ENCODE measurements around the gene SPATA13. TPM values are rescaled to one million over a fixed set of nuclear protein-coding genes. Genes with fewer than 3 reads are reported as not detected.
A peak's percentile ranks its signal among the peaks of the same experiment; 100 is the strongest.
"Not testable (repeated sequence)": the region's sequence is repeated elsewhere in the genome, so short reads cannot be mapped to it uniquely, and the experiment has no call there.

Gene SPATA13
- total RNA-seq, 1 experiment from 2014 or later: 2.9 TPM

DNA sequence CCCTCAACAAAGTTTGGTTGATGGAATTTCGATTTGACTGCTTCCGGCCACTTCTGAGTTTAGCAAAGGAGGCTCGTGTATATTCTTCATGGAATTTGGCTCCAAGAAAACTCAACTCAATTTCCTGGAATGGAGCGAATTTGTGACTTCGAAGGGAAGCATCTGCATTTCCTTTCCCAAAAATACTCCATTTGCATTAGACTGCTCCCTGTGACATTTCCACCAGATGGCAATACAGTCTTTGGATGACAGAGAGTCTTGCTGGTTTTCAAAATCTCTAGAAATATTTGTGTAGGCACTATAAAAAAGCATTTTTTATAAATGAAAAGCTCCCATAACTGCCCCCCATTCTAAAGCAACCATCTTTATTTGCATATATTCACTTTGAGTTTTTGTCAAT lies 152.9 kb downstream of the SPATA13 start:
- no peak for DNase-seq (ENCODE audit: low read depth)

- DNase-seq (ENCODE audit: low read depth): not testable (repeated sequence)
These were observed 157.3 kb downstream of the SPATA13 start for GRCh38 chr13:24317835-24318234.

DNA sequence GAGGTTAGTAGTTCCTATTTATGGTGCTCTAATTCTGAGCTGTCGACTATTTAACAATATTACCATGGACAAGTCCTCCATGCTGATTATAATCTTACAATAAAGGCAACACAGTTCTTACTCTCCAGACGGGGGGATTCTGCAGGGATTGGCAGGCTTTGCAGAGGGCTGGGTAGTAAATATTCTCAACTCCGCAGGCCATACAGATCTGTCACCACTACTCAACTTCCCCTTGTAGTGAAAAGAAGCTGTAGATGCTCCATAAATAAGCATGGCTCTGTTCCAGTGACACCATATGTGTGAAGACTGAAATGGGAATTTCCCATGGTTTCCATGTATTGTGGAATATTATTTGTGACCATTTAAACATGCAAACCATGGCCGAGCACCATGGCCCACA lies 158.4 kb downstream of the SPATA13 start:
- not testable (repeated sequence) for DNase-seq (ENCODE audit: low read depth)

DNA sequence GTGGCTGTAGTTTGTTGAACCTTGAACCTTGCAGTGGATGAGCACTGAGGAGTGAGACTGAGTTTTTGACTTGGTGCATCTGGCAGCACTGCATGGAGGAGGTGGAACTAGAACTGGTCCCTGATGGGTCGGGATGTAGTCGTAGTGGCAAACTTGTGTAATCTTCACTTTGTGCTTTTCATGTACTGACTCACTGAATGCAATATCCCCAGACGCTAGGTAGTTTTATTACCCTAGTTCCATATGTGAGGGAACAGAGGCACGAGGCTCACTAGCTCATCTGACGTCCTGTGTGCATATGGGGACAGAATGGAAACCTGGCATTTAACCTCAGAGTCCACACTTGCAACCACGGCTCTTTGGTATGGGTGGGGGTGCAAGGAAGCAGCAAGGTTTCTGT lies 159.1 kb downstream of the SPATA13 start:
- not testable (repeated sequence) for DNase-seq (ENCODE audit: low read depth)

DNA sequence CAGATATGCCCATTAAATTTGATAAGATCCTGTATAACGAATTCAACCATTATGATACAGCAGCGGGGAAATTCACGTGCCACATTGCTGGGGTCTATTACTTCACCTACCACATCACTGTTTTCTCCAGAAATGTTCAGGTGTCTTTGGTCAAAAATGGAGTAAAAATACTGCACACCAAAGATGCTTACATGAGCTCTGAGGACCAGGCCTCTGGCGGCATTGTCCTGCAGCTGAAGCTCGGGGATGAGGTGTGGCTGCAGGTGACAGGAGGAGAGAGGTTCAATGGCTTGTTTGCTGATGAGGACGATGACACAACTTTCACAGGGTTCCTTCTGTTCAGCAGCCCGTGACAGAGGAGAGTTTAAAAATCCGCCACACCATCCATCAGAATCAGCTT lies 160.9 kb downstream of the SPATA13 start:
- DNase-seq (ENCODE audit: low read depth): not testable (repeated sequence)

DNA sequence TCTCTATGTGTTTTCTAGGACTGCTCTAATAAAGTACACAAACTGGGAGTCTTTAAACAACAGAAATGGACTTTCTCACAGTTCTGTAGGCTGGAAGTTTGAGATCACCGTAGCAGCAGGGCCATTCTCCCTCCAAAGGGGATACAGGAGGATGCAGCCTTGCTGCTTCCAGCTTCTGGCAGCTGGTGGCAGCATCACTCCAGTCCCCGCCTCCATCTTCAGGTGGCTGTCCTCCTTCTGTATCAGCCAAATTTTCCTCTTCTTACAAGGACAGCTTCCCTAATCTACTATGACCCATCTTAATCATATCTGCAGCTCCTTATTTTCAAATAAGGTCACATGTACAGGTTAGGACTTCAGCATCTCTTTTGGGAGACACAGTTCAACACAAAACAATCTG lies 161.9 kb downstream of the SPATA13 start:
- DNase-seq (ENCODE audit: low read depth): not testable (repeated sequence)

DNA sequence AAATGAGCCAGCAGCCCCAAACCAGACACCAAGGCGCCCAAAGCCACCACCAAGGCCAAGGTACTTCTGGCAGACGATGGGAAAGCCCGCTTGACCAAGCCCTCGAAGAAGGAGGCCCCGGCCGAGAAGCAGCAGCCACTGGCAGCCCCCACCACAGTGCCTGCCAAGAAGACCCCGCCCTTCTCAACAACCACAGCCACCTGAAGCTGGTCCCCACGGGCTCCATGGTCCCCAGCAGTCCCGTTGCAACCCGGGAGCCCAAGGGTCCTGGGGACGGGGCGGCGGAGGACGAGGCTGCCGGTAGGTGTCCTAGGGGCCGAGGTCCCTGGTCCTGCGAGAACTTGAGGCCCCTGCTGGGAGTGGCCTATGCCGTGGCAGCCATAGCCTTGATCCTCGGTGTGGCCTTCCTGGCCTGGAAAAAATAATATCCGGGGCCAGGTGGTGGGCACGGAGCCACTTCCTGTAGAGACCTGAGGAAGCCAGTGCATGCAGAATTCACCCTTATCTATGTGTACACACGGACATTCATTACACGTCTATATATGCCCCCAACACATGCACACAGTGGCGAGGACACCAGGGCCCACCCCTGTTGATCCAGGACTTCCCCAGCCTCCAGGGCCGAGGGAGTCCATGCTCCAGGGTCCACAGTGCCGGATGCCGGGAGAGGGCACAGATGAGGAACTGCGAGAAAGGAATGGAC lies 162.7 kb downstream of the SPATA13 start:
- no peak for DNase-seq (ENCODE audit: low read depth)

DNA sequence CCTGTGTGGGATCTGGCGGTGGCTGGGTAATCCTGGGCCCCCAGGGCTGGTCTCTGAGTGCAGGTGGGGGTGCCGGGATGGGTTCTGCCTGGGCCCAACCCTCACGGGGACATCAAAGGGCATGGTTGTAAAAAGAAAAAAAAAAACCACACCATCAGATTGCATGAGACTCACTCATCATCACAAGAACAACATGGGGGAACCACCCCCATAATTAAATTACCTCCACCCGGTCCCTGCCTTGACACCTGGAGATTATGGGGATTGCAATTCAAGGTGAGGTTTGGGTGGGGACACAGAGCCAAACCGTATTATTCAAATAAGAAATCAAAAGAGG lies 163.2 kb downstream of the SPATA13 start:
- no peak for DNase-seq (ENCODE audit: low read depth)

DNA sequence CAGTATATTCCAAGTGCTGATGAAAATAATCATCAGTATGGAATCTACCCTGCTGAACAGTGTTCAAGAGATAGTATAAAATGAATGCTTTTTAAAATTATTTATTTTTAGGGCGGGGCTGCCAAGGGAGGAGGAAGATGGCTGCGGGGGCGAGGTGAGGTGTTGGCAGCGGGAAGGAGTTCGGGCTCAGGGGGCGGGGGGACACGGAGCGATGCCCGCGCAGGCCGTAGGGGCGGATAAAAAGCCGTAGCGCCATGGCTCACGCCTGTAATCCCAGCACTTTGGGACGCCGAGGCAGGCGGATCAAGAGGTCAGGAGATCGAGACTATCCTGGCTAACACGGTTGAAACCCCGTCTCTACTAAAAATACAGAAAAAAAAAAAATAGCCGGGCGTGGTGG lies 167.1 kb downstream of the SPATA13 start:
- not testable (repeated sequence) for DNase-seq (ENCODE audit: low read depth)

DNA sequence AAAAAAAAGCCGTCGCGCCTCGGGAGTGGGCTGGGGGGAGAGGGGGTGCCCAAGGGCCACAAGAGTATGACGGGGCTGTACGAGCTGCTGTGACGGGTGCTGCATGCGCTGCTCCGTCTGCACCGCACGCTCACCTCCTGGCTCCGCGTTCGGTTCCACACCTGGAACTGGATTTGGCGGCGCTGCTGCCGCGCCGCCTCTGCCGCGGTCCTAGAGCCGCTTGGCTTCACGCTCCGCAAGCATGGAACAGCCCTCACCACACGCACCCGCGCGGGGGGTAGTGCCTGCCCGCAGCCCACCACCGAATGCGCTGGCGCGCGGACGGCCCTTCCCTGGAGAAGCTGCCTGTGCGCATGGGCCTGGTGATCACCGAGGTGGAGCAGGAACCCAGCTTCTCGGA lies 167.6 kb downstream of the SPATA13 start:
- DNase-seq (ENCODE audit: low read depth): no peak

- no peak for DNase-seq (ENCODE audit: low read depth)
These were observed 178.2 kb downstream of the SPATA13 start for GRCh38 chr13:24338721-24339120.

GRCh38 chr13:24339937-24340607 lies 179.6 kb downstream of the SPATA13 start:
- DNase-seq (ENCODE audit: low read depth): no peak

DNA sequence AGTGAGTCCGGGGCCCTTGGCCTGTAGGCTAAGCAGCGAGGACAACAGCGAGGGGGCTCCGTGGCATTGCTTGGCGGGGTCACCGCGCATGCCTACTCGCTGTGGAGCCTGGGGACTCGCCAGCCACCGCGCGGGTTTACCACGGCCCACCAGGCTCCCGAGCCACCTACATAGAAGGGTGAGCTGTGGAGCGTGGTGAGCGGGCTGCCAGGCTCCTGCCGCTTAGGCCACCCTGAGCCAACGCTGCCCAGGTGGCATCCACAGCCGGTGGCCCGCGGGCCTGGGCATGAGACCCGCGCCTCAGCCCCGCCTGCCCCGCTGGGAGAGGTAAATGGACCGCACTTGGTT lies 180.1 kb downstream of the SPATA13 start:
- DNase-seq (ENCODE audit: low read depth): no peak

GRCh38 chr13:24341439-24341838 lies 180.9 kb downstream of the SPATA13 start:
- no peak for DNase-seq (ENCODE audit: low read depth)

DNA sequence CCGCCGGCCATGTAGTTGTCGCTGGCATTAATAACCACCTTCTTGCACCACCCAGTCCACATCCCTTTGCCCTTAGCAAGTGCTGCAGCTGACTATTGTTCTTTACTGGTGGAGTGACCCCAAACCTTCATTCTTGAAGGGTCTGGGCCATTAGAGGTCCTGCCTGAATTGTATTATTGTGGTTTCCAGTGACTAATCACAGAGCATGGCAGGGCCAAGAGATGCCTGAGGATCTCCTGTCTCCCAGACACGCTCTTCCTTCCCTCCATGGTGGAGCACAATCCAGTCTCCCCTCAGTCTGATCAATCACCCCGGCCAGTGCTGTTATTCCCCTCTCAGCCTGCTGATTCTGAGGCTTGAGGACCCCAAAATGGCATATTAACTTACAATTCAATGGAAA lies 187.9 kb downstream of the SPATA13 start:
- no peak for DNase-seq (ENCODE audit: low read depth)

GRCh38 chr13:24348797-24349515 lies 188.4 kb downstream of the SPATA13 start:
- DNase-seq (ENCODE audit: low read depth): peak; percentile 11

GRCh38 chr13:24349778-24350664 lies 189.5 kb downstream of the SPATA13 start:
- not testable (repeated sequence) for DNase-seq (ENCODE audit: low read depth)

DNA sequence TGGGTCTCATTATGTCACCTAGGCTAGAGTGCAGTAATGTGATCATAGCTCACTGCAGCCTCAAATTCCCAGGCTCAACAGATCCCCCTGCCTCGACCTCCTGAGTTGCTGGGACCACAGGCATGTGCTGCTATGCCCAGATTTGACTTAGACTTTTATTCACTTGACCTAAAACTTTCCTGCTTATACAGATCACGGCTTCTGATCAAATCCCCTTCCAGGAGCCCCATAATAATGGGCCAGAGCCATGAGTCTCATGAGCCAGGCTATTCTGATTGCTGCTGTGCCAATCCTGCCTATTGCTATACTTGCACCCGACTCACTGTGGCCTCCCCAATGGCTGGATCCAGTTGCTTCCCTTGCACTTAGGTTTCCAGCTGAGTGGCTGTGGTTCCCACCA lies 190.9 kb downstream of the SPATA13 start:
- DNase-seq (ENCODE audit: low read depth): no peak

- DNase-seq (ENCODE audit: low read depth): no peak
These were observed 193.2 kb downstream of the SPATA13 start for GRCh38 chr13:24353736-24354135.

DNA sequence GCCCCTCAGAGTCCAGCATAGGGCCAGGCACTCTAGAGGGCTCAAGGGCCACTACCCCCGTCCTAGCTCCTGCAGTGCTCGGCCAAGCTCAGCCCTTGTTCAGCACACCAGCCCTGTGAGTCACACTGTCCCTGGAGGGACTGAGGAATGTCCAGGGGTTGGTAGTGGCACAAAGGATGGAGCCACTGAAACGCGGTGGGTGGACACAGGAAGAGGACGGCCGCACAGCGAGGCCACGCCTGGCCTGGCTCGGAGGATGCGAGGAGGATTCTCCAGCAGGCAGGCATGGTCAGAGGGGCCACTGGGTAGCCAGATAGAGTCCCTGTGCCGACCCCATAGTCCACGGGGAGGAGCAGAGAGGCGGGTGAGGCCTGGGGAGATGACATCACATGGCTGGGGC lies 194.6 kb downstream of the SPATA13 start:
- DNase-seq (ENCODE audit: low read depth): no peak

DNA sequence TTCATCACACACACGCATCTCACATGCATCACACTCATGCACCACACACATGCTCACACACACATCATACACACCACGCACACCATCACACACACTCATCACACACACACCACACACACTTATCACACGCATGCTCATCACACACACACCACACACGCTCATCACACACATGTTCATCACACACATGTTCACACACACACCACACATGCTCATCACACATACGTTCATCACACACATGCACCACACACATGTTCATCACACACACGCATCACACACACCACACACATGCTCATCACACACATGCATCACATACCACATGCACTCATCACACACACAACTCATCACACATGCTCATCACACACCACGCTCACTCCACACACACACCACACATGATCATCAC lies 195.8 kb downstream of the SPATA13 start:
- no peak for DNase-seq (ENCODE audit: low read depth)
